HepG2 (cell line): ENCODE measurements around the gene ABCC3. TPM values are rescaled to one million over a fixed set of nuclear protein-coding genes. Genes with fewer than 3 reads are reported as not detected.

Experiments
- AGO1 ChIP-seq: fragments of 200-400 bp; formaldehyde crosslinking; IDR thresholded peaks from 2 replicates; pipeline ENCODE4 v1.6.1; 2017; ENCODE audit warnings: mild to moderate bottlenecking, low read depth, low read length, moderate library complexity; ENCODE audit not compliant: poor library complexity, severe bottlenecking
- CENPT ChIP-seq: sonication (generic); formaldehyde crosslinking; IDR thresholded peaks from 2 replicates; pipeline ENCODE4 v1.8.0; 2022; ENCODE audit warnings: low read depth, mild to moderate bottlenecking, moderate library complexity, missing genetic modification reagents
- DDIT3 ChIP-seq: sonication (generic); formaldehyde crosslinking; IDR thresholded peaks from 2 replicates; pipeline ENCODE4 v1.4.0; 2020; ENCODE audit warnings: mild to moderate bottlenecking, missing genetic modification reagents
- HDAC6 ChIP-seq: fragments of 200-600 bp; sonication (generic); IDR thresholded peaks from 2 replicates; pipeline ENCODE4 v1.7.0; 2017; ENCODE audit warnings: mild to moderate bottlenecking, antibody characterized with exemption, low read length, low read depth
- HOXA5 ChIP-seq: sonication (generic); formaldehyde crosslinking; IDR thresholded peaks from 2 replicates; pipeline ENCODE4 v1.4.0; 2020; ENCODE audit warnings: missing genetic modification reagents
- MTA3 ChIP-seq: sonication (generic); formaldehyde crosslinking; IDR thresholded peaks from 2 replicates; pipeline ENCODE4 v1.4.0; 2020; ENCODE audit warnings: missing genetic modification reagents
- MTF2 ChIP-seq: sonication (generic); formaldehyde crosslinking; IDR thresholded peaks from 2 replicates; pipeline ENCODE4 v1.5.0; 2020; ENCODE audit warnings: missing genetic modification reagents, borderline replicate concordance
- MXD4 ChIP-seq: IDR thresholded peaks from 2 replicates; pipeline ENCODE4 v1.6.1; 2016; ENCODE audit warnings: mild to moderate bottlenecking, missing biosample characterization, missing genetic modification reagents
- NBN ChIP-seq: fragments of 450-650 bp; conservative IDR thresholded peaks from 2 replicates; pipeline ENCODE4 v1.6.1; 2017
- NR2F1 ChIP-seq, 2 experiments: fragments of 450-650 bp in 1 of 2; formaldehyde crosslinking in 1 of 2; IDR thresholded peaks; 2 replicates each; pipeline versions ENCODE4 v1.5.0 to v1.6.1; 2016 to 2020; ENCODE audit warnings: mild to moderate bottlenecking in 1 of 2, missing compliant biosample characterization in 1 of 2, missing genetic modification reagents in 1 of 2, moderate library complexity in 1 of 2
- PHB2 ChIP-seq: fragments of 450-650 bp; IDR thresholded peaks from 2 replicates; pipeline ENCODE4 v1.6.1; 2018; ENCODE audit not compliant: partially characterized antibody
- REXO4 ChIP-seq: sonication (generic); formaldehyde crosslinking; IDR thresholded peaks from 2 replicates; pipeline ENCODE4 v1.8.0; 2022; ENCODE audit warnings: missing genetic modification reagents, mild to moderate bottlenecking, borderline replicate concordance
- TRAFD1 ChIP-seq: sonication (generic); formaldehyde crosslinking; IDR thresholded peaks from 2 replicates; pipeline ENCODE4 v1.5.1; 2020; ENCODE audit warnings: missing genetic modification reagents, mild to moderate bottlenecking, borderline replicate concordance
- XRCC5 ChIP-seq: fragments of 200-400 bp; formaldehyde crosslinking; optimal IDR thresholded peaks from 2 replicates; pipeline ENCODE3; 2017; ENCODE audit warnings: mild to moderate bottlenecking, low read length
- ZNF326 ChIP-seq: sonication (generic); formaldehyde crosslinking; IDR thresholded peaks from 2 replicates; pipeline ENCODE4 v1.4.0; 2020; ENCODE audit warnings: missing genetic modification reagents, borderline replicate concordance
- ZNF576 ChIP-seq: sonication (generic); formaldehyde crosslinking; IDR thresholded peaks from 2 replicates; pipeline ENCODE4 v1.4.0; 2020; ENCODE audit warnings: mild to moderate bottlenecking, missing genetic modification reagents
- ZNF7 ChIP-seq: IDR thresholded peaks from 2 replicates; pipeline ENCODE4 v1.6.1; 2016; ENCODE audit warnings: missing biosample characterization, missing genetic modification reagents
- ZNF839 ChIP-seq: sonication (generic); formaldehyde crosslinking; IDR thresholded peaks from 2 replicates; pipeline ENCODE4 v1.4.0; 2020; ENCODE audit warnings: missing genetic modification reagents, mild to moderate bottlenecking, borderline replicate concordance
- polyA plus RNA-seq, 8 experiments: library from polyadenylated mRNA; depleted of rRNA in 3 of 8; stranded (reverse) in 7 of 8; unstranded in 1 of 8; fragments of >200 nt; fragmentation: Illumina TruSeq in 4 of 8; extraction: Trizol in 4 of 8; gene quantifications; 2 replicates each; pipeline versions ENCODE4 v1.2.1 to v1.2.3, GENCODE V29; 2011 to 2016; ENCODE audit warnings: low read depth in 4 of 8, missing spikeins in 1 of 8, mixed read lengths in 1 of 8; ENCODE audit not compliant: insufficient read depth in 1 of 8
- total RNA-seq, 5 experiments: library from RNA; depleted of rRNA; stranded (reverse); fragments of >200 nt; fragmentation: Illumina TruSeq; extraction: Trizol; gene quantifications; 2 replicates each; pipeline ENCODE4 v1.2.3, GENCODE V29; 2016; ENCODE audit warnings: low read depth in 1 of 5
- TF ChIP-seq, protein P1 (sequence below): sonication (generic); formaldehyde crosslinking; IDR thresholded peaks from 2 replicates; pipeline ENCODE4 v1.4.0; 2020; ENCODE audit warnings: missing genetic modification reagents, mild to moderate bottlenecking, borderline replicate concordance
- TF ChIP-seq, protein P2 (sequence below): sonication (generic); formaldehyde crosslinking; IDR thresholded peaks from 2 replicates; pipeline ENCODE4 v1.4.0; 2020; ENCODE audit warnings: mild to moderate bottlenecking, low read depth, missing genetic modification reagents

Gene ABCC3
- total and polyA plus RNA-seq, 2 of the 13 experiments (the other 11 are each of a cell fraction or from before 2014, with no cell fraction given), result 25.2 to 50.7 TPM

- TF ChIP-seq, protein P1, sequence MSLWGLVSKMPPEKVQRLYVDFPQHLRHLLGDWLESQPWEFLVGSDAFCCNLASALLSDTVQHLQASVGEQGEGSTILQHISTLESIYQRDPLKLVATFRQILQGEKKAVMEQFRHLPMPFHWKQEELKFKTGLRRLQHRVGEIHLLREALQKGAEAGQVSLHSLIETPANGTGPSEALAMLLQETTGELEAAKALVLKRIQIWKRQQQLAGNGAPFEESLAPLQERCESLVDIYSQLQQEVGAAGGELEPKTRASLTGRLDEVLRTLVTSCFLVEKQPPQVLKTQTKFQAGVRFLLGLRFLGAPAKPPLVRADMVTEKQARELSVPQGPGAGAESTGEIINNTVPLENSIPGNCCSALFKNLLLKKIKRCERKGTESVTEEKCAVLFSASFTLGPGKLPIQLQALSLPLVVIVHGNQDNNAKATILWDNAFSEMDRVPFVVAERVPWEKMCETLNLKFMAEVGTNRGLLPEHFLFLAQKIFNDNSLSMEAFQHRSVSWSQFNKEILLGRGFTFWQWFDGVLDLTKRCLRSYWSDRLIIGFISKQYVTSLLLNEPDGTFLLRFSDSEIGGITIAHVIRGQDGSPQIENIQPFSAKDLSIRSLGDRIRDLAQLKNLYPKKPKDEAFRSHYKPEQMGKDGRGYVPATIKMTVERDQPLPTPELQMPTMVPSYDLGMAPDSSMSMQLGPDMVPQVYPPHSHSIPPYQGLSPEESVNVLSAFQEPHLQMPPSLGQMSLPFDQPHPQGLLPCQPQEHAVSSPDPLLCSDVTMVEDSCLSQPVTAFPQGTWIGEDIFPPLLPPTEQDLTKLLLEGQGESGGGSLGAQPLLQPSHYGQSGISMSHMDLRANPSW (CRISPR knock-in tag), result no peak
- TF ChIP-seq AGO1 (peak; percentile 35), CENPT (CRISPR knock-in tag) (no peak), PHB2 (no peak), NBN (no peak), MTF2 (CRISPR knock-in tag) (no peak; the same call in 1 of the 2 replicates), ZNF7 (CRISPR knock-in tag) (no peak), TRAFD1 (CRISPR knock-in tag) (no peak), MXD4 (CRISPR knock-in tag) (no peak), ZNF326 (CRISPR knock-in tag) (no peak), HDAC6 (no peak), ZNF576 (CRISPR knock-in tag) (no peak), REXO4 (0 out of 2 replicates have a peak, but pooled peaks have one; percentile 70), DDIT3 (no peak), XRCC5 (no peak), HOXA5 (no peak), NR2F1 (CRISPR knock-in tag; IDR thresholded peaks at IDR 0.05) (no peak), ZNF839 (CRISPR knock-in tag) (no peak), MTA3 (CRISPR knock-in tag) (no peak)
- TF ChIP-seq, protein P2, sequence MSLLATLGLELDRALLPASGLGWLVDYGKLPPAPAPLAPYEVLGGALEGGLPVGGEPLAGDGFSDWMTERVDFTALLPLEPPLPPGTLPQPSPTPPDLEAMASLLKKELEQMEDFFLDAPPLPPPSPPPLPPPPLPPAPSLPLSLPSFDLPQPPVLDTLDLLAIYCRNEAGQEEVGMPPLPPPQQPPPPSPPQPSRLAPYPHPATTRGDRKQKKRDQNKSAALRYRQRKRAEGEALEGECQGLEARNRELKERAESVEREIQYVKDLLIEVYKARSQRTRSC (CRISPR knock-in tag), result no peak
Measured at GRCh38 chr17:50634915-50635731, 442 bp downstream of the ABCC3 start (continued).
